HEK293 (cell line): ENCODE results near the gene TNFRSF25.

Experiments
- CTCF ChIP-seq: fragments of 450-650 bp; formaldehyde crosslinking; IDR thresholded peaks from 2 replicates; pipeline ENCODE4 v1.5.1; 2016; ENCODE audit warnings: missing biosample characterization, missing genetic modification characterization
- ZBTB21 ChIP-seq: fragments of 450-650 bp; formaldehyde crosslinking; IDR thresholded peaks from 2 replicates; pipeline ENCODE4 v1.5.1; 2017; ENCODE audit warnings: missing biosample characterization, missing genetic modification characterization
- ZNF132 ChIP-seq: fragments of 450-650 bp; formaldehyde crosslinking; IDR thresholded peaks from 2 replicates; pipeline ENCODE4 v1.5.1; 2017; ENCODE audit warnings: missing biosample characterization, missing genetic modification characterization, borderline replicate concordance
- ZNF140 ChIP-seq: fragments of 450-650 bp; formaldehyde crosslinking; IDR thresholded peaks from 2 replicates; pipeline ENCODE4 v1.5.1; 2016; ENCODE audit warnings: missing biosample characterization, missing genetic modification characterization
- ZNF362 ChIP-seq: fragments of 450-650 bp; formaldehyde crosslinking; IDR thresholded peaks from 2 replicates; pipeline ENCODE4 v1.5.1; 2016; ENCODE audit warnings: missing biosample characterization, missing genetic modification characterization
- ZNF518A ChIP-seq: fragments of 450-650 bp; formaldehyde crosslinking; conservative IDR thresholded peaks from 2 replicates; pipeline ENCODE4 v1.5.1; 2016; ENCODE audit warnings: low read depth, missing biosample characterization, missing genetic modification characterization
- ZNF623 ChIP-seq: fragments of 450-650 bp; formaldehyde crosslinking; IDR thresholded peaks from 2 replicates; pipeline ENCODE4 v1.5.1; 2016; ENCODE audit warnings: missing biosample characterization, missing genetic modification characterization
- ZNF677 ChIP-seq: fragments of 450-650 bp; IDR thresholded peaks from 2 replicates; pipeline ENCODE4 v1.5.0; 2018; ENCODE audit warnings: missing biosample characterization, mild to moderate bottlenecking, missing genetic modification characterization, moderate library complexity

- TF ChIP-seq ZNF677 (tag by site-specific recombination) (no peak), ZNF140 (tag by site-specific recombination) (no peak), ZNF518A (tag by site-specific recombination) (no peak), CTCF (tag by site-specific recombination) (no peak), ZNF362 (tag by site-specific recombination) (no peak), ZNF132 (no peak), ZBTB21 (tag by site-specific recombination) (no peak), ZNF623 (tag by site-specific recombination) (no peak)
These were observed 25.5 kb upstream of the TNFRSF25 start, which contains the start of gene PLEKHG5 for GRCh38 chr1:6491480-6491962.
